OCI-LY3 (cell line): ENCODE data around the gene DYNC2I2.
A peak's percentile ranks its signal among the peaks of the same experiment; 100 is the strongest.
"Not testable (repeated sequence)": the region's sequence is repeated elsewhere in the genome, so short reads cannot be mapped to it uniquely, and the experiment has no call there.

ENCODE experiments used
- EZH2phosphoT487 ChIP-seq: fragments of 200-600 bp; shearing (Covaris generic); IDR thresholded peaks from 2 replicates; pipeline ENCODE4 v1.6.1; 2018; ENCODE audit warnings: antibody characterized with exemption, mixed run types, low read depth
- TF ChIP-seq, protein P1 (sequence below): fragments of 200-600, 300-600 bp; sonication (generic); IDR thresholded peaks from 2 replicates; pipeline ENCODE4 v1.5.1; 2014; ENCODE audit warnings: antibody characterized with exemption, low read length, low read depth

DNA sequence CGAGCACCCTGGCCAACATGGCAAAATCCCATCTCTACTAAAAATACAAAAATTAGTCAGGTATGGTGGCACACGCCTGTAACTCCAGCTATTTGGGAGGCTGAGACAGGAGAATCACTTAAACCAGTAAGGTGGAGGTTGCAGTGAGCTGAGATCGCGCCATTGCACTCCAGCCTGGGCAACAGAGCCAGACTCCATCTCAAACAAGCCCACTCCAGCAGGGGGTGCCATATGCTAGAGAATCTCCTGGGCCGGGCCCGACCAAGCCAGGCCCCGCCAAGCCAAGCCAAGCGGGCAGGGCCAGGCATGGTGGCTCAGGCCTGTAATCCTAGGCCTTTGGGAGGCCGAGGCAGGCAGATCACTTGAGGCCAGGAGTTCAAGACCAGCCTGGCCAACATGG, 8.4 kb downstream of the DYNC2I2 start:
- TF ChIP-seq, protein P1, sequence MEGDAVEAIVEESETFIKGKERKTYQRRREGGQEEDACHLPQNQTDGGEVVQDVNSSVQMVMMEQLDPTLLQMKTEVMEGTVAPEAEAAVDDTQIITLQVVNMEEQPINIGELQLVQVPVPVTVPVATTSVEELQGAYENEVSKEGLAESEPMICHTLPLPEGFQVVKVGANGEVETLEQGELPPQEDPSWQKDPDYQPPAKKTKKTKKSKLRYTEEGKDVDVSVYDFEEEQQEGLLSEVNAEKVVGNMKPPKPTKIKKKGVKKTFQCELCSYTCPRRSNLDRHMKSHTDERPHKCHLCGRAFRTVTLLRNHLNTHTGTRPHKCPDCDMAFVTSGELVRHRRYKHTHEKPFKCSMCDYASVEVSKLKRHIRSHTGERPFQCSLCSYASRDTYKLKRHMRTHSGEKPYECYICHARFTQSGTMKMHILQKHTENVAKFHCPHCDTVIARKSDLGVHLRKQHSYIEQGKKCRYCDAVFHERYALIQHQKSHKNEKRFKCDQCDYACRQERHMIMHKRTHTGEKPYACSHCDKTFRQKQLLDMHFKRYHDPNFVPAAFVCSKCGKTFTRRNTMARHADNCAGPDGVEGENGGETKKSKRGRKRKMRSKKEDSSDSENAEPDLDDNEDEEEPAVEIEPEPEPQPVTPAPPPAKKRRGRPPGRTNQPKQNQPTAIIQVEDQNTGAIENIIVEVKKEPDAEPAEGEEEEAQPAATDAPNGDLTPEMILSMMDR: peak; percentile 39
- not testable (repeated sequence) for TF ChIP-seq EZH2phosphoT487
